Activated CD4-positive, alpha-beta T cell treated with anti-CD3 and anti-CD28 coated beads, Interleukin-2, amount 50 U/mL, for 24 hours (primary cell): ENCODE results near the gene MPHOSPH6.
"Not testable (repeated sequence)": the region's sequence is repeated elsewhere in the genome, so short reads cannot be mapped to it uniquely, and the experiment has no call there.

Experiments used
- DNase-seq, 2 donors: peaks; one replicate each; pipeline ENCODE4 v3.0.0-alpha.2; 2020; ENCODE audit warnings: low read depth in 1 of 2, low spot score in 1 of 2

Gene MPHOSPH6

GRCh38 chr16:82169861-82170845 lies at the start of gene MPHOSPH6:
Gene MPHOSPH6, minus strand, starts transcription at chr16:82170224. Its CDS starts 49 bp downstream, at chr16:82170175.
- peak; percentile 78 to 86 for DNase-seq

GRCh38 chr16:82219298-82219697 lies 49.3 kb upstream of the MPHOSPH6 start:
- no peak for DNase-seq

GRCh38 chr16:82209314-82209713 lies 39.3 kb upstream of the MPHOSPH6 start:
- not testable (repeated sequence) for DNase-seq

- no peak for DNase-seq
These were observed 33.2 kb upstream of the MPHOSPH6 start for GRCh38 chr16:82203198-82203597.

- no peak for DNase-seq
These were observed 31.9 kb upstream of the MPHOSPH6 start for GRCh38 chr16:82201926-82202325.

GRCh38 chr16:82201351-82201750 lies 31.3 kb upstream of the MPHOSPH6 start:
- DNase-seq = no peak

GRCh38 chr16:82199209-82199608 lies 29.2 kb upstream of the MPHOSPH6 start:
- no peak for DNase-seq

- no peak for DNase-seq
These were observed 27.7 kb upstream of the MPHOSPH6 start for GRCh38 chr16:82197540-82198240.

- DNase-seq = no peak
These were observed 26.0 kb upstream of the MPHOSPH6 start for GRCh38 chr16:82195917-82196494.

- DNase-seq = no peak
These were observed 24.1 kb upstream of the MPHOSPH6 start for GRCh38 chr16:82194086-82194485.

- peak in 1 of 2 donors; percentile 6 for DNase-seq
These were observed 22.6 kb upstream of the MPHOSPH6 start for GRCh38 chr16:82192665-82193064.

- no peak for DNase-seq
These were observed 20.4 kb upstream of the MPHOSPH6 start for GRCh38 chr16:82190386-82190785.

- no peak for DNase-seq
These were observed 17.8 kb upstream of the MPHOSPH6 start for GRCh38 chr16:82187829-82188228.

GRCh38 chr16:82185012-82185411 lies 15.0 kb upstream of the MPHOSPH6 start:
- DNase-seq = no peak

- no peak for DNase-seq
These were observed 14.2 kb upstream of the MPHOSPH6 start for GRCh38 chr16:82184213-82184612.

- no peak for DNase-seq
These were observed 13.0 kb upstream of the MPHOSPH6 start for GRCh38 chr16:82183004-82183397.

- no peak for DNase-seq
These were observed 12.4 kb upstream of the MPHOSPH6 start for GRCh38 chr16:82182266-82183003.

GRCh38 chr16:82181461-82182185 lies 11.6 kb upstream of the MPHOSPH6 start:
- DNase-seq = no peak

- DNase-seq = no peak
These were observed 8.3 kb upstream of the MPHOSPH6 start for GRCh38 chr16:82178352-82178751.

- DNase-seq = no peak
These were observed 7.5 kb upstream of the MPHOSPH6 start for GRCh38 chr16:82177555-82177954.
